Measurements from ENCODE around the gene PRPF39.

DNA sequence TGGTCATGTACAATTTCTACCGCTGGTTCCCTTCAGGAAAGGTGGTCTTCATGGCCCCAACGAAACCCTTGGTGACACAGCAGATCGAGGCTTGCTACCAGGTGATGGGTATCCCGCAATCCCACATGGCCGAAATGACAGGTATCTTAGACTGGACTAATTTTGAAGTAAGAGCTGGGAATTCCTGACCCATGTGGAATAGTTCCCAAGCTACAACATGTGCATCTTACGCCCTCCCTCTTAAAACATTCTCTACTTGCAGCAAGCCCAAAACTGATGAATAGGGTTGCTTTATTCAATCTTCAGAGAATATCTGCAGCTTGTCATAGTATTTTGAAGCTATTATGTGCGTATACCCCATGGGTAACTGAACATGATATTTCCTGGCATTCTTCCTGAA is 52.5 kb downstream of the PRPF39 start:
- TF ChIP-seq, protein P1, sequence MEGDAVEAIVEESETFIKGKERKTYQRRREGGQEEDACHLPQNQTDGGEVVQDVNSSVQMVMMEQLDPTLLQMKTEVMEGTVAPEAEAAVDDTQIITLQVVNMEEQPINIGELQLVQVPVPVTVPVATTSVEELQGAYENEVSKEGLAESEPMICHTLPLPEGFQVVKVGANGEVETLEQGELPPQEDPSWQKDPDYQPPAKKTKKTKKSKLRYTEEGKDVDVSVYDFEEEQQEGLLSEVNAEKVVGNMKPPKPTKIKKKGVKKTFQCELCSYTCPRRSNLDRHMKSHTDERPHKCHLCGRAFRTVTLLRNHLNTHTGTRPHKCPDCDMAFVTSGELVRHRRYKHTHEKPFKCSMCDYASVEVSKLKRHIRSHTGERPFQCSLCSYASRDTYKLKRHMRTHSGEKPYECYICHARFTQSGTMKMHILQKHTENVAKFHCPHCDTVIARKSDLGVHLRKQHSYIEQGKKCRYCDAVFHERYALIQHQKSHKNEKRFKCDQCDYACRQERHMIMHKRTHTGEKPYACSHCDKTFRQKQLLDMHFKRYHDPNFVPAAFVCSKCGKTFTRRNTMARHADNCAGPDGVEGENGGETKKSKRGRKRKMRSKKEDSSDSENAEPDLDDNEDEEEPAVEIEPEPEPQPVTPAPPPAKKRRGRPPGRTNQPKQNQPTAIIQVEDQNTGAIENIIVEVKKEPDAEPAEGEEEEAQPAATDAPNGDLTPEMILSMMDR (IDR thresholded peaks at IDR 0.05; ENCODE audit: low read depth, low read length, missing input control): no peak
- TF ChIP-seq JUND (IDR thresholded peaks at IDR 0.05) (no peak), SP1 (IDR thresholded peaks at IDR 0.05) (no peak), GABPA (IDR thresholded peaks at IDR 0.05 in 1 of 2, conservative IDR thresholded peaks at IDR 0.05 in 1 of 2) (no peak), TAF1 (conservative IDR thresholded peaks at IDR 0.05) (no peak)

Measured in liver (tissue), 3 donors.